Measurements from ENCODE around the gene MYO3A.
"Not testable (repeated sequence)": the region's sequence is repeated elsewhere in the genome, so short reads cannot be mapped to it uniquely, and the experiment has no call there.

Gene MYO3A

DNA sequence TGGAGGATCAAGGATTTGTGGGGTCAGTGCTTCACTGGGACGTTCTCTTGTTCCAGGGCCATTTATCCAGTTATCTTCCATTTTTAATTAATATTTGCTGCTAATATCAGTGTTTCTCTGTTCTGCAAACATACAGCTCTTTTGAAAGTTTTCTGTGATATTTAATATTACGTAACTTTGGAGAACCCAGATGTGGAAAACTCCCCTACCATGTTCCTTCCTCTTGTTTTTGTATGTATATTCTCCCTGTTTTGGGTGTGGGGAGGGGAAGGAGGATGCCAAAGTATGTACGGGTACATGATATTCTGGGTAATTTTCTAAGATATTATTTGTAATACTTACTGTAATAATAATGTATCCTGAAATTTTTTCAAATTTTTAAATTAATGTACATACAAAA is 55.9 kb downstream of the MYO3A start:
- DNase-seq: no peak

DNA sequence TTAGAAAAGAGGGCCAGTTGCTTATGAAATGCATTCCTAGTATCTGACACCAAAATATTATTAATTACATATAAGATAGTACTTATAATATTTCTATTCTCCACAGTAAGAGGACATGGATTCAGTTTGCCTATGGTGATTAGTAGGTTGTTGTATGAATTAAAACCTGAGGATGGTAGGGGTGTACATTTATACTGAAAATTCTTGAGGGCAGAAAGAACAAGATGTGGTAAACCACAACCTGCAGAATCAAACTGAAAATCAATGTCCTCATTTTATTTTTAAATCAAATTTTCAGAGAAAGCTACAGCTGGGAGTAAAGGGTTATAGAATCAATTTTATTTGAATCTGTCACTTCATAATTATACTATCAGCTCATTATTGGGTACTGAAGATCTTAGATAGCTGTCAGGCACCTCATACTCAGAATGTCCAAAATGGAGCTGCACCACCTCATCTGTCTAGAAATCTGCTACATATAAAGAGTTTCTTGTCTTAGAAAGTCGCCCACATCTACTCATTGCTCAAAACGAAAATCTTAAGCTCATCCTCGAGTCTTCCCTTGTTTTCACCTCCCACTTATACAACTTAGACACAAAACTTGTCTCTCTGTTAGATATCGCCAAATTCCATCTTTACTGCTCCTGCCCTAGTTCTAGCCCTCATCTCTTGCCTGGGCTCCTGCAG is 65.4 kb downstream of the MYO3A start:
- DNase-seq: no peak

DNA sequence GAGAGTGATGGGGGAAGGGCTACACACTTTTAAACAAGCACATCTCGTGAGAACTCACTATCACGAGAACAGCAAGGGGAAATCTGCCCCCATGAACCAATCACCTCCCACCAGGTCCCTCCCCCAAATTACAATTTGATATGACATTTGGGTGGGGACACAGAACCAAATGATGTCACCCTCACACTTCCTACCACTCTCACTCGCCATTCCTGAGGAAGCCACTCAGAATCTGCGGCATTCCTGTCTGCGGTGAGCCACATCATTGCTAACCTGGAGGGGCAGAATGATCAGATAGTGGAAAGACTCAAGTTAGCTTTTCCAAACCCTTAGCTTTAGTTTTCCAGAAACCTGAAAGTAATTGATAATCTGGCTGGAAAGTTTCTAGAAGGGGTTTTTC is 66.9 kb downstream of the MYO3A start:
- DNase-seq: no peak

DNA sequence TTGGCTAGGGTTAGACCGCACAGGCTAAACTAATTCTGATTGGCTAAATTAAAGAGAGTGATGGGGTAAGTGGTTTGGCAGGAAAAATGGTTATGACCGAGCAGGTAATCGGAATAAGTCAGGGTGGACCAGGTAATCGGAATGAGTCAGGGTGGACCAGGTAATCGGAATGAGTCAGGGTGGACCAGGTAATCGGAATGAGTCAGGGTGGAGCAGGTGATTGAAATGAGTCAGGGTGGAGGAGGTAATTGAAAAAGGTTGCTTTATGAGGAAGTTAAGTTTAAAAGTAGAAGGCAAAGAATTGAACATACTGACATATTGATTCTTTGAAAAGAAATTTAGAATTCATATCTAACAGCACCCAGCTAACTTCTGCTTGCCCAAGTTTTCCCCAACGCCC is 68.4 kb downstream of the MYO3A start:
- not testable (repeated sequence) for DNase-seq

DNA sequence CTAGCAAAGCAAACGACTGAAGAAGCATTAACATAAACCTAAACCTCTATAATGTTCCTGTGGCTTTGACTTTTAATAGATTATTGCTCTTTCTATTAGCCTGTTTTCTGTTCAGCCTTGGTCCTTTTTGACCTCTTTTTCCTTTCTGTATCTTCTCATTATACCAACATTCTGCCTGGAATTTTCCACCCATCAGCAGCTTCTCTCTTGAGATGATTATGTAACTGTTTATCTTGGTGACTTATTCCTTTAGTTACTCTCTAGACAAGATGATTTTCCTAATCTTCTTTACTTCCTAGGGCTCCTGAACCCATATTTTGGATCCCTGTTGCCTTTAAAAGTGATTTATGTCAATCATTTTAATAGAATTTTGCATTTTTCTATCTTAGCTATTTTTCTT is 81.1 kb downstream of the MYO3A start:
- DNase-seq: no peak

DNA sequence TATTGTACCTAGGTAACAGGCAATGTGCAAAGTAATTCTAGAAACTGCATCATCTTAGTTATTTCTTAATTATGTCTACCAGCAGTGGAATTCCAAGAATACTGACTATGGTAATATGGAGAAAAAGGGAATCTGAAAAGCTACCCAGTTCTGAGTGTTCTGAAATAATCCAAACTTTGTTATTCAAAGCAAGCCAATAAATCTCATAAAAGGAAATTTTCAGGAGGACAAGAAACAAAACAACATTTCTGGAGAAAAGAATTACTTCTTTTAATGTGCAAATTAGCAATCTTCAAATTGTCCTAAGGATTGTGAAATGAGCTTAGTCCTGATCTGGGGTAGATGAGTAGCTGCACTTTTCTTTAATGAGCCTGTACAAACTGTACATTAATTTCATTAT is 88.8 kb downstream of the MYO3A start:
- DNase-seq: no peak

DNA sequence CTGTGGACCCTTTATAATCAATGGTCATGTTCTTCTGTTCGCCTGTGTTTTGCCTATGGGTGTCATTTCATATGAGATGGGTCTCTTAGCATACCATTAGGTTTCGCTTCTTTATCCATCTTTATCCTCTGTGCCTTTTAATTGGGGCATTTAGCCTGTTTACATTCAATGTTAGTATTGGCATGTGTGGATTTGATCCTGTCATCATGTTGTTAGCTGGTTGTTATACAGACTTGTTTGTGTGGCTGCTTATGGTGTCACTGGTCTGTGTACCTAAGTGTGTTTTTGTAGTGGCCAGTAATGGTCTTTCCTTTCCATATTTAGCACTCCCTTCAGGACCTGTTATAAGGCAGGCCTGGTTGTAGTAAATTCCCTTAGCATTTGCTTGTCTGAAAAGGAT is 90.3 kb downstream of the MYO3A start:
- no peak for DNase-seq

DNA sequence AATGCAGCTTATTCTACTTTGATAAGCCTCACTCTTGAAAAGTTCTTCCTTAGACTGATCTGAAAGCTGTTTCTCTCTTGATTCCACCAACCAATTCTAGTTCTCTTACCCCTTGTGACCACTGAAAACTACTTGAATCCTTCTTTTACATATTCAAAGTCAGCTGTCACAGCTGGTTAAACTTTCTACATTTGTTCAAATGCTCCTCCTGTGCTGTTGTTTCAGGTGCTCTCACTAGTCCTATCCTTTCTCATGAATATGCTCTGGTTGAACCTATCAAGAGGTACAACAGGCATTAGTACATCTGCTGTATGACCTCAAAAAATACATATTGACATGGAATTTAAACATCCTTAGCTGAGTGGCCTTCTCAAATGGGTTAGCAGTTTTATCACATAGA is 91.5 kb downstream of the MYO3A start:
- no peak for DNase-seq

DNA sequence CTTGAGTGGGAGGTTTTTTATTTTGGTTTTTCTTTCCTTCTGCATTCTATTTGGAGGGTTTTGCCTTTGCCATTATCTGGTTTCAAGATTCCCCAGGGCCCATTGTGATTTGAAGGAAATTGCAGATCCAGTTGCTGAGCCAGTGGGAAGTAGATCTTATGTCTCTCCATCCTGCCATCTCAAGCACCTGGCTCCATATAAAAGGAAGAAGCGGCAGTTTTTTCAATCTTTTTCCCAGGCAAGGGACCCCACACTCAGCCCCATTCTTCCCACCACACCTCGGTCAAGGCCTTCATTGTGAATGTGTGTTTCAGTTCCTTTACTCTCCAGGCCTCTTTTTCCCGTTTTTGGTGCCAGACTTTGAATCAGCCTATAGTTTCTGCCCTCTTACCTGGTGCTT is 95.8 kb downstream of the MYO3A start:
- DNase-seq: no peak

DNA sequence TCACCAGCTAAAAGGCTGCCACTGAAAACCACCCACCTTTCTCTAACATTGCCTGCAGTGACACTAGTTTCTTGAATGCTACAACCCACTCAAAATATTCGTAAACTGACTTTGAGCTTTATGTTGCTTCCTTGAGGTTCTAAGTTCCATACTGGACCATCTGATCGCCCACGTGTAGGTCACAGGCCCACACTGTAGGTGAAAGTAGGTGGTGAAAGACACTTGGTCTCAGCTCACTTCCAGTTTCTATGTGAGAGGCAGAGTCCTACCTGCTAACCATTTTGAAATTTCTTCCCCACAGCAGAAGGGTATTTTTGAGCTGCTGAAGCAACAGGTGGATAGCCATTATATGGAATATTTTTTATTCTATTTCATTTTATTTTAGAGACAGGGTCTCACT is 97.3 kb downstream of the MYO3A start:
- DNase-seq: no peak

DNA sequence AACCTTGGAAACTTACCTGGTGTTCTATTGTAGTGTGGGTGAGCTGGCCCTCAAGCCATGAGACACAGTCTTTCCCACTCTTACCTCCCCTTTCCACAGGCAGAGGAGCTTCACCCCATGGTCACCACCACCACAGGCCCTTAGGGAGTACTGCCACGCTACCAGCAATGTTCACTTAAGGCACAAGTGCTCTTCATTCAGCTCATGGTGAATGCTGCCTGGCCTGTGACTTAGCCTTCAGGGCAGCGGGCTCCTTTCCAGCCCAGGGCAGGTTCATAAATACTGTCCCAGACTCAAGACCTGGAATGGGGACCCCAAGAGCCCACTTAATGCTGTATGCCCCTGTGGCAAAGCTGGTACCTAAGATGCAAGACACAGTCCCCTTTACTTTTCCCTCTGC is 109.4 kb downstream of the MYO3A start:
- DNase-seq: no peak

DNA sequence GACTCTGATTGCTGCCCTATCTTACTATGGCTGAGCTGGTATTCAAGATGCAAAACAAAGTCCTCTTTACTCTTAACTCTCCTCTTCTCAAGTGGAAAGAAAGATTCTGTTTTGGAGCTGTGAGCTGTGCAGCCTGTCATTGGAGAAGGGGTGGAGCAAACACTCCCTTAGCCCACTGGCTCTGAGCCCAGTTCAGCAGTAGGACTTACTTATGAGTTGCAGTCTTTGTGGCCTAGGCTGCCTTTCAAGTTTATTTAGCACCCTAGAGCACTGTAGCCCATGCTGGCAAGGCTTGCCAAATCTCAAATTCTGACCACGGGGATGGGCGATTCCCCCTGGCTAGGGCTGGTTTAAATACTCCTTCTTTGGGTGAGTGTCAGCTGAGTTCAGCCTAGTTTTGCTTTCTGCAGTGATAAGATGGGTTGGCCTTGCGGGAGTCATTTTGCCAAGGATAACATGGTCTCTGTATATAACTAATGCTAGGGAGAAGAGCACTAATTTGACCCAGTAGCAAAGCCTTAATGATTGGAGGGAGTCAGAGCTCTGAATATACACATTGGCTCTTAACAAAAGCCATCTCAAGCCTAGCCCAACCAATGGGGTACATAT is 110.2 kb downstream of the MYO3A start:
- DNase-seq: no peak

DNA sequence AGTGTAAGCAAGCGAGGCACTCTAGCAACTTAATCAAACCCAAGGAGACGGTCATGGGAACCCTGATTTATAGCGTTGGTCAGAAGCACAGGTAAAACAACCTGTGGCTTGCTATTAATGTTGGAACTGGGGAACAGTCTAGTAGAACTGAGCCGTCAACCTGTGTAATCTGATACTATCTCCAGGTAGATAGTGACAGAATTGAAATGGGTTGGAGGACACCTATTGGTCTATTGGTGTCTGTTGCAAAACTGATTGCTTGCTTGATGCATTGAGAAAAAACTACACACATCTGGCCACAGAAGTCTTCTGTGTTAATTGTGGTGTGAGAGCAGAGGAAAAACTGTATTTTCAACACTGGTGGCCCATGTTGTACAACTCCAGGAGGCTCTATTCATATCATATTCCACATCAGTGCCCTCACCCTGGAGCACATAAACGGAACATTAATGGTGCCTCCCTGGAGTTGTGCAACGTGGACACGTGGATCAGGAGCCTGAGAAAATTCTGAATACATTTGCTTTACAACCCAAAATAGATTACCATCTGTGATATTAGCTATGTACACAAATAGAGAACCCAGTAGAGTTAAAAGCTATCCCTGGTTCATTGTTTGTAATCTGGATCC is 112.2 kb downstream of the MYO3A start:
- no peak for DNase-seq

DNA sequence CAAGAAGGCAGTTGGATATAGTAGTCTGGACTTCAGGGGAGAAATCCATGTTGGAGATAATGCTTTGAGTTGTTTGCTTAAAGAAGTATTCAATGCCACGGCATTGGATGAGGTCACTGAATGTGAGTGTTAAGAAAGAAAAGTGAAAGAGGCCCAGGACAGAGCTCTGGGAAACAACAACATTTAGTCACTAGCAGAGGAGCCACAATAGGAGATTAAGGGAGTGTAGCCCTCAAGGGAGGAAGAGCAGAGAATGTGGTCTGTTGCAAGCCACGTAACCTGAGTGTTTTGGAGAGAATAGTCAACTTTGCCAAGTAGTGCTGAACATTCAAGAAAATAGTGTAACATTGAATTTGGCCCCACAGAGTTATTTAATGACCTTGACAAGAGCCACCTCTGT is 114.7 kb downstream of the MYO3A start:
- DNase-seq: no peak

DNA sequence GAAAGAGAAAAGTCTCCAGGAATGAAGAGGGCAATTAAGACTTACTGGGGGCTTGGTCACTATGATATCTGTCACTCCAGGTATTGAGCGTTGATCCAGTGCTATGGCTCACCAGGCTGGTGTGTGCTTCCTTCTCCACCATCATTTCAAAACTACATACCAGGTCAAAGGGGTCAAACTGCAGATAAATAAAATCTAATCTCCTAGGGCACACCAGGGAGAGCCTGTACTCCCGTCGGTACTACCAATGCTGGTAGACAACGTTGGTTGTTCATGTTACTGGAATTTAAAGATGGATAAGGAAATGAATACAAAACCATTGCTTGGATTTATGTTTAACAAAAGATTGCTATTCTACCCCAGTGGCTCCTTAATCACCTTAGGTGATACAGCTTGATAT is 118.3 kb downstream of the MYO3A start:
- DNase-seq: no peak

DNA sequence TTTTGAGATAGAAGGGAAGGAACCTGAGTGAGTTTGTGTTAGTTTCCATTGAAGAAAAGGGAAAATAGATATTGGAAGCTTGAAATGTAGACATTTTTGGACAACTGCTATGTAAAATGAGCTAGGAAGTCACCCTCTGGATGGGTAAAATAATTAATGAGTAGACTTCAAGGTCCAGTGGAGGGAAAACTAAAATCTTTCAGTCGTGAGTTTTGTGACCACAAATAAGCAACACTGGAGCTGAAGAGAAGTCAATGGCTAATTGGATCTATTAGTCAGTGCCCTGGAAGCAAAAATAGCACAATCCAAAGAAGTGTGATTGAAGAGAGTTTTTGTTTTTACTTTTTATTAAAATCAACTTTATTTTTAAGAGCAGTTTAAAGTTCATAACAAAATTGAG is 123.4 kb downstream of the MYO3A start:
- DNase-seq: no peak

DNA sequence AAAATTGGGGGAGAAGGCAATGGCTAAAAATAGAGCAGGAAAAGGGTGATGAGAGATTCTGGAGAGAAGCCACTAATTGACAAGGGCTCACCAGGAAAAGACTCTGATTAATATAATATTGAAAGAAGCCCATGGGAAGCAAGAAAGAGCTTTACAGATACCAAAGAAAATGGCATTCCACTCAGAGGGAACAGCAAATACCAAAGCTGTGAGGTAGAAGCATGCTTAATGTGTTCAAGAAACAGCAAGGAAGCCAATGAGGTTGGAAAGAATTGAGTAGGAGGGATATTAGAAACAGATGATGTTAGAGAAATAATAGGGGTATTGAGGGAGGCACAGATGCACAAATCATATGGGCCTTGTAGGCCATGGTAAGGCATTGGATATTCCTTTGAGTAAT is 130.1 kb downstream of the MYO3A start:
- DNase-seq: no peak

DNA sequence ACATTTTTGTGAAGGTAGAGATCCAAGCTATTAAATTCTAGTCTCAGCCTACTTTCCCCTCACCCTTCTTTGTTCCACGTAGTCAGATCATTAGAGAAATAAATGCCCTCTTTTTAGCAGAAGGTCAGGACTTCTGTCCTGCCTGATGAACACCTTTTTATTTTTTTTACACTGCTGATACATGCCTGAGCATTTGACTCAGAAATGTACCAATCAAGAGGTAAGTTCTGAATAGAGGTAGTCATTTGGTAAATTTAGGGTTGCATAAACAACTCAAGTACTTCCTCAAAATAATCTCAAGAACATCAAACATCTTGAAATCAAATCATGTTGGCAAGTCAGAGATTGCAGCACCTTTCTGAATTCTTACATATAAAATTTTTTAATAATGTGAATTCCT is 133.7 kb downstream of the MYO3A start:
- no peak for DNase-seq

DNA sequence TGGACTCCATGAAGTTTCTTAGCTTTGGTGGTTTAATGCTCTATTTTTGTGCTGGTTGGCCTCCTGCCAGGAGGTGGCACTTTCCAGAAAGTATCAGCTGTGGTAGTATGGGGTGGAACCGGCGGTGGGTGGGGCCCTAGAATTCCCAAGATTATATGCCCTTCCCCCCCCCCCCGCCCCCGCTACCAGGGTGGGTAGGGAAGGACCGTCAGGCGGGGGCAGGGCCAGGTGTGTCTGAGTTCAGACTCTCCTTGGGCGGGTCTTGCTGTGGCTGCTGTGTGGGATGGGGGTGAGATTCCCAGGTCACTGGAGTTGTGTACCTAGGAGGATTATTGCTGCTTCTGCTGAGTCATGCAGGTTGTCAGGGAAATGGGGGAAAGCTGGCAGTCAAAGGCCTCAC is 146.9 kb downstream of the MYO3A start:
- DNase-seq: not testable (repeated sequence)

DNA sequence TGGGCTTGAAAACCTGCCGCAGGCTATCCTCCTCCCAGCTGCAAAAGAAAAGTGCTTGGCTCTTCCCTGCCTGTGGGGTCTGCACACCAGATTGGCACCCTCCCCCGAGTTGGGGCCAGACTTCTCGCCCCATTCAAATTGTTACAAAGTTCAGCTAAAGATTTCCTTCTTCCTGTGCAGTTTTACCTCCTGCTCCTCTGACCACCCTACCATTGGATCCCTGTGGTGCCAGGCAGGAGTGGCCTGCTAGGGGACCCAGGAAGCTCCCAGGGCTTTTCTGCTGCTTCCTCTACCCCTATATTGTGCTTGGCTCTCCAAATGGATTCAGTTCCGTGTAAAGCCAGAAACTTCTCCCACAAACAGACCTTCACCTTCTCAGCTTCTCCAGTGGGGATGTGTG is 147.4 kb downstream of the MYO3A start:
- DNase-seq: no peak

DNA sequence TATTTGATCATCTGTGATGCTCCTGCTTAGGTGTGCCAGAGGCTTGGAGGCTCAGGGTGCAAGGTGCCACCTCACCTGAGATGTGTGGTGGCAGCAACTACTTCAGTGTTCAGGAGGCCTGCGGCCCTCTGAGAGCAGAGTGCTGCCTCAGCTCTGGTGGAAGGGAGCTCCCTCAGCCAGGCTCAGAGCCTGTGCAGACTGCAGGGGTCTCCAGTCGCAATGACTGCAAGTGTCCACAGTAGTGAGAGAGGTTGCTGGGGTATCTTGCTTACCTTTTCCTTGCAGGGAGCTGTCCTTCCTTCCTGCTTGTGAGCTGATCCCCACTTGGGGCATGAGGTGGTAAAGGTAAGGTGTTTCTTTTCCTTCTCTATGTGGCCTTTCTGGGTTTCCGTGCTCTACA is 151.5 kb downstream of the MYO3A start:
- no peak for DNase-seq

DNA sequence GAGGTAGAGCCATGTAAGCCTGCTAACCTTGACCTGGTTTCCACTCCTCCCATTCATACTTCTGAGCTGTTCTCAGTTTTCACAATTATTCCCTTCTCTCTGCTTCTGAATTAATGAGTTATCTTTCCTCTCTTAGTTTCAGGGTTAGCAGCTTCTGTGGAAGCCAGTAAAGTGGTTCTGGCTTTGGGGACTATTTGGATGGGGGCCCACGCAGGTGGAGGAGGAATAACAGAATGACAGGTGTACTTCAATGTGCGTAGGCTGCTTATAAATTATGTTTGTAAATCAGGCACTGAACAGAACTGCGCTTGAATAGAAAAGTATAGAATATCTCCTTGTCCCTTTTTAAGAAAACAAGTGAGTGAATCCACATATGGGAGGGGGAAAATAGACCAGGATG is 153.6 kb downstream of the MYO3A start:
- no peak for DNase-seq

DNA sequence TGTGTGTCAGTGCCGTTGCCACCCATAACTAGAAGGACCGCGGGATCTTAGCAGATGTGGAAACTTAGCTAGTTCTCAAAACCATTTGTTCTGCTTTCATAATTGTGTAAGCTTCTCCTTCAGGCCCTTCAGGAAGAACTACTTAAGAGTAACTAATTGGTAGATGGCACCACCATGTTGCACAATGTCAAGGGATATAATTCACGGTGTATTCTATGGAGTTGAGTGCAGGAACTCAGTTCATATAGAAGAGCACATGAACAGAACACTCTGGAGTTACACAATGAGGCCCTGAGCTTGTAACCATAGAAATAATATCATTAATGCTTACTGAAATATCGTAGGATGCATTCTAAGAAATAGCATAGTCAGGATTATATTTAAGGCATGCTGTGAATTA is 156.0 kb downstream of the MYO3A start:
- DNase-seq: no peak

DNA sequence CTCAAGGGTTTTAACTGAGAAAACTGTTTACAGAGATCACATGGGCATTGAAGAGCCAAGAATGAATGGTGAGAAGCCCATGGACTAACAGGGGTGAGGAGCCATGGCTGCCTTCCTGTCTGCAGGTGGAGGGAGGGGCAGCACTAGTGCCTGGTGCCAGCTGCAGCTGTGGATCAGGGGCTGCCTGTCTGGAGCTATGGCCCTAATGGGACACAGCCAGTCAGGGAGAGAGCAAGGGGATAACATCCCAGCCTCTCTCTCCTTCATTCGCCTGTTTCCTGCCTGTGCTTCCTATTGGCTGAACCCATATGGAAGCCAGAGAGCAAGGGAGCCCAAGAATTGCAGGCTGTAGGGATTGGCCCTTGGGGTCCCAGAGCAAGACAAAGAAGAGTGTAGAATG is 156.7 kb downstream of the MYO3A start:
- no peak for DNase-seq

DNA sequence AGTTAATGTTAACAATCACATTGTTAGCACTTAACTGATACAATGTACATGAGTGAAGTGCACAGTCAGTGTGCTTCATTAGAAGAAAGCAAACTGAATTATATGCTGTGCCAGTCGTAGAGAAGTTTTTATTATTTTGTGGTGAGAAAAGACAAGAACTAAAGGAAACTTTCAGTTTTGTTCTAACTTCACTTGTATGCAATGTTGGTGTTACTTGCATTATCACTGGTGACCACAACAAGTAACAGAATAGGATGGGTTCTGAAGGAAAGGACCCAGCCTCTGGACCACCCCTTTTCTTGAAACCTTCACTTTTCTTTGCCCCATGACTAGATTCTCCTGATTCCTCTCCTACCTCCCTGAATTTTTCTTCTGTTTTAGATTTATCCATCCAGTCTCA is 159.2 kb downstream of the MYO3A start:
- no peak for DNase-seq
